Cardiac fibroblast (primary cell): ENCODE results near the gene ANKS1B.

Source experiments
- DNase-seq, 2 donors: peaks; one replicate each; pipeline versions ENCODE4 v3.0.0 to v3.0.0-alpha.2; 2010; ENCODE audit warnings: low read depth in 2 of 2
- H3K4me3 ChIP-seq, 2 donors: replicated peaks in 1 of 2; 1 replicate in 1 of 2; 2 replicates in 1 of 2; pipeline ENCODE4 v1.5.1; 2011; ENCODE audit warnings: low read depth in 2 of 2, low read length in 2 of 2, mild to moderate bottlenecking in 2 of 2, moderate library complexity in 1 of 2
- CTCF ChIP-seq: IDR thresholded peaks from one replicate; pipeline ENCODE4 v1.5.1; 2011; ENCODE audit warnings: low read depth, mild to moderate bottlenecking, low read length, inconsistent platforms

ANKS1B gene

DNA sequence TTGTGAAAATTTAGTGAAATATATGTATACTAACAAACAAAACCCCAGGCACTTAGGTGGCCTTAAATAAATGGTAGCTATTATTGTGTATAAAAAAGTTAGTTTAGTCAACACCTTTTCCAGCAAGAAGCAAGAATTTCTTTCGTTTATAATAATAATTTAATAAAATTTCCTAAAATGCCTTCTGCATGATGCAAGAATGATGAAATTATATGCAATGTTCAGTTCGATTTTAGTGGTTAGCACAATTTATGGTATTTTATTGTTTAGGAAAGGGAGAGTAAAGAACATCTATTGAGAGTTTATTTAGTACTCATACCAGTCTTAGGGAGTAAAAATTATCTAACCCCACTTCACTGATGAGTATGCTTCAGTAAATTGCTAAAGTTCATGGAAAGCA, 1048.9 kb downstream of the ANKS1B start:
- no peak for TF ChIP-seq CTCF
- no peak overlapping the region for H3K4me3 ChIP-seq
- DNase-seq: no peak

DNA sequence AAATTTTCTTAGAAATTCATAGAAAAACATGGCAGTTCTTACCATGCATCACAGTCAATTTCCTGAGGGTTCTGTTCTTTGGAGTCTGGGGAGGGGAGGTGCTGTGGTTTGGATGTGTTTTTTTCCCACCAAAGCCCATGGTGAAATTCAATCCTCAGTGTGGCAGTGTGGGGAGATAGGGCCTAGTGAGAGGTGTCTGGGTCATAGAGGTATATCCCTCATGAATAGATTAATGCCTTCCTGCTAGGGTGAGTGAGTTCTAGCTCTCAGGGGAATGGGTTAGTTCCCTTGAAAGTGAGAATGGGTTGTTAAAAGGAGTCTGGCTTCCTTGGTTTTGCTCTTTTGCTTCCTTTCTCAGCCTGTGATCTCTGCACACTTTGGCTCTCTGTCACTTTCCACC, 1061.9 kb downstream of the ANKS1B start:
- no peak for TF ChIP-seq CTCF
- H3K4me3 ChIP-seq: no peak overlapping the region
- DNase-seq: no peak

GRCh38 chr12:98918176-98918863, 1066.4 kb downstream of the ANKS1B start:
- no peak for TF ChIP-seq CTCF
- H3K4me3 ChIP-seq: no peak overlapping the region
- no peak for DNase-seq

DNA sequence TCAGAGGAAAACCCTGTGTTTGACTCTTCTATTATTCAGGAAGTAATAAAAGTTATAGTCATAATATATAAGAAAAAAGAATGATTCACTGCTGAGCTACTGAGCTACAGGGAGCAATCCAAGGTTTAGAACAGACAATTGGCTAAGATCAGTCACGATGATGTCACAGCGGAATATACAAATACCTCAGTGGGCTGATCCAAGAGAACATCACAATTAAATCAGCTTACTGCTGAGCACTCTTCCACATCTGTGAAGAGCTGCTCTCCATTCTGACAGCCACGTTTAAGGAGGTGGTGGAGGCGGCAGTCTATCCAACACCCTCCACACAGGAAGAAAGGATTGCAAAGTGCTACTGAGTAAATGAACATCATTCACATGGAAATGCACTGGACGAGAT, 1068.6 kb downstream of the ANKS1B start:
- no peak overlapping the region for H3K4me3 ChIP-seq
- TF ChIP-seq CTCF: no peak
- no peak for DNase-seq

- TF ChIP-seq CTCF: no peak
- no peak overlapping the region for H3K4me3 ChIP-seq
- DNase-seq: no peak
Observed at GRCh38 chr12:98912401-98912974, 1072.2 kb downstream of the ANKS1B start.

DNA sequence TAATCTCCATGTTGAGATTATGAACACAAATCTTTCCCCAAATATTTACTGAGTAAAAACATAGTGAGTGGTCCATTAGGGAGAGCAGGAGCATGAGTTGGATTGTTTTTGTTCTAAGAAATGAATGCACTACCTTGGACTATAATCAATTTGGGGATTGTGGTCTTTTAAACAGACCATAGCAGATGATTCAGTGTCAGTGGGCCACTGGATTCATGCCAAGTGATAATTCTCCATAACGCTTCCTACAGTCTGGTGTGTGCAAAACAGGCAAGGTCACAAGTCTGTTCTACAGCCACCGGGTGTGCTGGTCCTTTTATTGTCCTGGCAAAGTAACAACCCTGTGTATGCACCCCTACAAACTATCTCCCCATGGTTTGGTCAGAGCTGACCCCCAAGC, 1073.3 kb downstream of the ANKS1B start:
- no peak for DNase-seq
- no peak overlapping the region for H3K4me3 ChIP-seq
- no peak for TF ChIP-seq CTCF

- DNase-seq: no peak
- TF ChIP-seq CTCF: no peak
- no peak overlapping the region for H3K4me3 ChIP-seq
Observed at GRCh38 chr12:98909746-98910145, 1075.0 kb downstream of the ANKS1B start.
